Measurements from ENCODE around the gene MEGF6. TPM values are rescaled to one million over a fixed set of nuclear protein-coding genes. Genes with fewer than 3 reads are reported as not detected.

The MEGF6 gene
- total and polyA plus RNA-seq, 2 of the 8 experiments (the other 6 are each of a cell fraction or from before 2014, with no cell fraction given): 4.1 to 14.8 TPM

- Histone ChIP-seq H2AFZ (ENCODE audit: low read length) (no peak overlapping the region), H4K8ac (ENCODE audit: extremely low read depth, insufficient read depth, low read length) (no peak overlapping the region)
- CTCF ChIA-PET (ENCODE audit: partially characterized antibody): interaction anchor here (0.7 to 6.8 kb wide), 9 partner anchors 9 to 74 kb away, joined by 3 to 56 read pairs (median 4); no protein-coding TSS in a partner anchor
- TF ChIP-seq CBX8 (IDR thresholded peaks at IDR 0.05; ENCODE audit: borderline replicate concordance, low read depth, low read length) (no peak), JUND (IDR thresholded peaks at IDR 0.05; ENCODE audit: low read length) (no peak)
Observed at GRCh38 chr1:3577711-3578432, 33.4 kb downstream of the MEGF6 start.

More at GRCh38 chr1:3577711-3578432, 33.4 kb downstream of the MEGF6 start:
- Histone ChIP-seq H3K4me3 (ENCODE audit: extremely low read depth in 1 of 4, insufficient read depth in 2 of 4, low read depth in 3 of 4, low read length in 4 of 4) (no peak overlapping the region), H2AK5ac (ENCODE audit: low read depth, low read length) (no peak overlapping the region), H3K9ac (replicated peaks in 1 of 4; ENCODE audit: extremely low read depth in 1 of 4, low read depth in 3 of 4, low read length in 3 of 4) (no peak overlapping the region), H2BK5ac (ENCODE audit: low read depth, low read length) (no peak overlapping the region), H2BK15ac (ENCODE audit: low read length) (no peak overlapping the region), H3K4ac (replicated peaks; ENCODE audit: insufficient read length, low read depth, low read length) (no peak overlapping the region), H3K9me3 (ENCODE audit: insufficient read depth in 2 of 2, low read depth in 1 of 2, low read length in 1 of 2) (peaks cover 3 to 6% of the 10 kb centered on the region in 2 experiments; a peak in 2 of 4 replicates), H2BK12ac (ENCODE audit: low read depth, low read length) (no peak overlapping the region), H3K27me3 (replicated peaks in 1 of 4; ENCODE audit: control insufficient read depth in 3 of 4, extremely low read depth in 1 of 4, insufficient read depth in 3 of 4, low read length in 3 of 4) (no peaks in the 10 kb centered on the region), H3K23me2 (ENCODE audit: low read depth, low read length) (no peaks in the 10 kb centered on the region), H3K18ac (ENCODE audit: extremely low read depth, low read length) (no peak overlapping the region), H3K36me3 (ENCODE audit: control insufficient read depth in 2 of 4, insufficient read depth in 4 of 4, low read length in 3 of 4) (no peaks in the 10 kb centered on the region), H2BK120ac (replicated peaks; ENCODE audit: low read depth, low read length) (no peak overlapping the region), H4K5ac (ENCODE audit: insufficient read length, low read depth, low read length) (no peak overlapping the region), H3K23ac (ENCODE audit: insufficient read length) (no peak overlapping the region), H3K27ac (ENCODE audit: low read depth, low read length) (no peak overlapping the region), H3K56ac (replicated peaks; ENCODE audit: insufficient read length, low read depth, low read length) (no peak overlapping the region), H3K4me2 (ENCODE audit: insufficient read depth in 1 of 2, low read depth in 2 of 2, low read length in 2 of 2) (no peak overlapping the region), H3K79me2 (ENCODE audit: control insufficient read depth in 1 of 2, insufficient read depth in 2 of 2, low read length in 2 of 2) (no peaks in the 10 kb centered on the region), H4K20me1 (replicated peaks in 1 of 2; ENCODE audit: control insufficient read depth in 1 of 2, insufficient read depth in 2 of 2, low read length in 2 of 2) (no peaks in the 10 kb centered on the region), H4K91ac (replicated peaks; ENCODE audit: insufficient read length, low read length) (no peak overlapping the region), H2BK20ac (ENCODE audit: low read length) (no peak overlapping the region), H3K4me1 (replicated peaks in 1 of 4; ENCODE audit: control insufficient read depth in 3 of 4, insufficient read depth in 4 of 4, low read length in 3 of 4) (no peaks in the 10 kb centered on the region; a peak in 1 of 7 replicates), H3K79me1 (ENCODE audit: low read depth, low read length) (no peaks in the 10 kb centered on the region; the same call in 1 of the 2 replicates), H3K14ac (ENCODE audit: insufficient read length) (no peak overlapping the region)
- no peak for DNase-seq (ENCODE audit: low read depth in 1 of 2, low spot score in 2 of 2)
- FAIRE-seq: no peak
- POLR2A ChIA-PET (ENCODE audit: partially characterized antibody): interaction anchor here (0.6 to 1.5 kb wide), 2 partner anchors 16 to 99 kb away, joined by 3 to 5 read pairs; no protein-coding TSS in a partner anchor
- 82% methylated on average over 26 of the region's 27 CpGs; no CpG with 5 or more reads in 1 of the 2 experiments for WGBS, 2 experiments (ENCODE audit: extremely low coverage in 1 of 2, insufficient coverage in 1 of 2, insufficient read length in 1 of 2, insufficient replicate concordance in 2 of 2, low coverage in 1 of 2, low lambda C conversion rate in 2 of 2, missing lambda C conversion rate in 1 of 2)

Measured in H1 (cell line).